GM12892 (cell line): ENCODE data around the gene BICC1.

Experiments
- POLR2A ChIP-seq: IDR thresholded peaks from 2 replicates; pipeline ENCODE4 v1.6.1; 2011; ENCODE audit warnings: low read depth, low read length, control low read depth
- POLR2AphosphoS5 ChIP-seq: IDR thresholded peaks from 2 replicates; pipeline ENCODE4 v1.6.1; 2011; ENCODE audit warnings: low read depth, low read length, control low read depth
- TAF1 ChIP-seq: IDR thresholded peaks from 2 replicates; pipeline ENCODE4 v1.6.1; 2011; ENCODE audit warnings: low read depth, mild to moderate bottlenecking, control low read depth, low read length, borderline replicate concordance

DNA sequence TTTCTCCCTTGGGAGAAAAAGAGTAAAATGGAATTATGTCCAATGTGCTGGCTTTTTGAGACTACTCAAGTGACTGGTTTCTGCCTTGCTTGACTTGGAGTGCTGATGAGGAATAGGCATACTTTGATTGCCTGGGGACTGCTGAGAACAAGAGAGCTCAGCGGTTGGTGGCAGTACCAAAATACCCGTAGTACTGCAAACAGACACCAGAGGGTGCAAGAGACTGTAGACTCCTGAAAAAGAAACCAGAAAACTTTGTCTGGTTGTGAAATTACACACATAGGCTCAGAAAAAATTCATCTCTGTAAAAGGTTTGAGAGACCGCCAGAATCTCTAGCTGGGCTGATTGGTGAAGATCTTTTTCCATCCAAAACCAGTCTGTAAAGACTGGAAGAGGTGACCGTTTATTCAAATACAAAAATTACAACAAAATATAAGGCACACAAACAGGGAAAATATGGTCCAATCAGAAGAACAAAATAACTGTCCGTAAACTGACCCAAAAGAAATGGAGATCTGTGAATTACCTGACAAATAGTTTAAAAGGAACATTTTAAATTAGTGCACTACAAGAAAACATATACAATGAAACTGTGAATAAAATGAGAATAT is 18.5 kb downstream of the BICC1 start:
- TF ChIP-seq POLR2A (no peak), POLR2AphosphoS5 (no peak), TAF1 (no peak)
